IPS-18c (cell line): ENCODE measurements around the gene EPAS1.

Source experiments
- H3K4me3 ChIP-seq: 2 replicates; pipeline ENCODE4 v1.7.0; 2013; ENCODE audit warnings: low read depth, mild to moderate bottlenecking, low read length, moderate library complexity; ENCODE audit not compliant: insufficient read depth
- H3K9me3 ChIP-seq: one replicate; pipeline ENCODE4 v1.6.1; 2013; ENCODE audit warnings: mild to moderate bottlenecking, low read length, moderate library complexity; ENCODE audit not compliant: control insufficient read depth, insufficient read depth

The EPAS1 gene

GRCh38 chr2:46342566-46343315, 45.5 kb downstream of the EPAS1 start:
- Histone ChIP-seq H3K9me3 (peaks cover 2% of the 10 kb centered on the region), H3K4me3 (no peak overlapping the region)

- peaks cover 2% of the 10 kb centered on the region for H3K9me3 ChIP-seq
- no peak overlapping the region for H3K4me3 ChIP-seq
Observed at GRCh38 chr2:46344706-46345105, 47.5 kb downstream of the EPAS1 start.

- no peak overlapping the region for H3K4me3 ChIP-seq
- H3K9me3 ChIP-seq, result peaks cover 2% of the 10 kb centered on the region
Observed at GRCh38 chr2:46345775-46346174, 48.6 kb downstream of the EPAS1 start.

- no peak overlapping the region for H3K4me3 ChIP-seq
Observed at GRCh38 chr2:46346719-46347118, 49.5 kb downstream of the EPAS1 start.

GRCh38 chr2:46347648-46348280, 50.6 kb downstream of the EPAS1 start:
- no peaks in the 10 kb centered on the region for H3K9me3 ChIP-seq
- no peak overlapping the region for H3K4me3 ChIP-seq

More at GRCh38 chr2:46346719-46347118, 49.5 kb downstream of the EPAS1 start:
- H3K9me3 ChIP-seq, result peaks cover 2% of the 10 kb centered on the region

GRCh38 chr2:46349115-46349547, 51.9 kb downstream of the EPAS1 start:
- Histone ChIP-seq H3K9me3 (no peaks in the 10 kb centered on the region), H3K4me3 (no peak overlapping the region)

- Histone ChIP-seq H3K9me3 (no peaks in the 10 kb centered on the region), H3K4me3 (no peak overlapping the region)
Observed at GRCh38 chr2:46350029-46350689, 53.0 kb downstream of the EPAS1 start.

GRCh38 chr2:46351098-46351749, 54.0 kb downstream of the EPAS1 start:
- no peaks in the 10 kb centered on the region for H3K9me3 ChIP-seq

GRCh38 chr2:46351750-46352138, 54.5 kb downstream of the EPAS1 start:
- Histone ChIP-seq H3K4me3 (no peak overlapping the region), H3K9me3 (no peaks in the 10 kb centered on the region)

More at GRCh38 chr2:46351098-46351749, 54.0 kb downstream of the EPAS1 start:
- H3K4me3 ChIP-seq, result no peak overlapping the region

GRCh38 chr2:46352621-46353020, 55.4 kb downstream of the EPAS1 start:
- H3K4me3 ChIP-seq, result no peak overlapping the region

GRCh38 chr2:46353509-46353908, 56.3 kb downstream of the EPAS1 start:
- no peak overlapping the region for H3K4me3 ChIP-seq

More at GRCh38 chr2:46352621-46353020, 55.4 kb downstream of the EPAS1 start:
- H3K9me3 ChIP-seq, result no peaks in the 10 kb centered on the region

GRCh38 chr2:46355756-46356155, 58.5 kb downstream of the EPAS1 start:
- H3K9me3 ChIP-seq, result no peaks in the 10 kb centered on the region
- no peak overlapping the region for H3K4me3 ChIP-seq

More at GRCh38 chr2:46353509-46353908, 56.3 kb downstream of the EPAS1 start:
- no peaks in the 10 kb centered on the region for H3K9me3 ChIP-seq

GRCh38 chr2:46356991-46357390, 59.8 kb downstream of the EPAS1 start:
- Histone ChIP-seq H3K4me3 (no peak overlapping the region), H3K9me3 (no peaks in the 10 kb centered on the region)

- Histone ChIP-seq H3K4me3 (no peak overlapping the region), H3K9me3 (no peaks in the 10 kb centered on the region)
Observed at GRCh38 chr2:46358713-46359112, 61.5 kb downstream of the EPAS1 start.

GRCh38 chr2:46360303-46360702, 63.1 kb downstream of the EPAS1 start:
- Histone ChIP-seq H3K9me3 (no peaks in the 10 kb centered on the region), H3K4me3 (no peak overlapping the region)

- Histone ChIP-seq H3K9me3 (no peaks in the 10 kb centered on the region), H3K4me3 (no peak overlapping the region)
Observed at GRCh38 chr2:46361920-46362666, 64.9 kb downstream of the EPAS1 start.

- Histone ChIP-seq H3K4me3 (no peak overlapping the region), H3K9me3 (no peaks in the 10 kb centered on the region)
Observed at GRCh38 chr2:46362667-46363012, 65.4 kb downstream of the EPAS1 start.
